Hepatocyte (in vitro differentiated cells): Measurements from ENCODE around the gene COMT. TPM values are rescaled to one million over a fixed set of nuclear protein-coding genes. Genes with fewer than 3 reads are reported as not detected.

Experiments used
- DNase-seq: peaks from one replicate; pipeline ENCODE4 v3.0.0-alpha.2; 2016; ENCODE audit warnings: low spot score
- H2AFZ ChIP-seq: fragments of 200-600 bp; sonication (generic); 2 replicates; pipeline ENCODE4 v1.6.0; 2016; ENCODE audit warnings: antibody characterized with exemption, mild to moderate bottlenecking
- H3K27ac ChIP-seq: fragments of 200-600 bp; sonication (generic); 2 replicates; pipeline ENCODE4 v1.5.1; 2016; ENCODE audit warnings: mild to moderate bottlenecking
- H3K27me3 ChIP-seq: fragments of 200-600 bp; sonication (generic); 2 replicates; pipeline ENCODE4 v1.6.1; 2016
- H3K36me3 ChIP-seq: fragments of 200-600 bp; sonication (generic); replicated peaks from 2 replicates; pipeline ENCODE4 v1.5.1; 2016; ENCODE audit warnings: low read depth; ENCODE audit not compliant: insufficient read depth
- H3K4me1 ChIP-seq: fragments of 200-600 bp; sonication (generic); 2 replicates; pipeline ENCODE4 v1.5.1; 2016; ENCODE audit warnings: mild to moderate bottlenecking, moderate library complexity; ENCODE audit not compliant: insufficient read depth
- H3K4me2 ChIP-seq: fragments of 200-600 bp; sonication (generic); 2 replicates; pipeline ENCODE4 v1.6.0; 2016
- H3K4me3 ChIP-seq: fragments of 200-600 bp; sonication (generic); 2 replicates; pipeline ENCODE4 v1.5.1; 2016; ENCODE audit warnings: mild to moderate bottlenecking
- H3K79me2 ChIP-seq: fragments of 200-600 bp; sonication (generic); 2 replicates; pipeline ENCODE4 v1.6.0; 2017; ENCODE audit warnings: mild to moderate bottlenecking
- H3K9me2 ChIP-seq: fragments of 200-600 bp; sonication (generic); replicated peaks from 2 replicates; pipeline ENCODE4 v1.6.0; 2017; ENCODE audit warnings: mild to moderate bottlenecking; ENCODE audit not compliant: insufficient read depth
- H3K9me3 ChIP-seq: fragments of 200-600 bp; sonication (generic); 2 replicates; pipeline ENCODE4 v1.5.1; 2016; ENCODE audit warnings: low read depth, mild to moderate bottlenecking
- H4K20me1 ChIP-seq: fragments of 200-600 bp; sonication (generic); 2 replicates; pipeline ENCODE4 v1.6.0; 2016; ENCODE audit warnings: mild to moderate bottlenecking; ENCODE audit not compliant: insufficient read depth, poor library complexity, severe bottlenecking
- CTCF ChIP-seq: fragments of 200-600 bp; sonication (generic); IDR thresholded peaks from 2 replicates; pipeline ENCODE4 v1.5.1; 2016; ENCODE audit warnings: antibody characterized with exemption, mild to moderate bottlenecking; ENCODE audit not compliant: poor library complexity
- EZH2 ChIP-seq: fragments of 200-600 bp; sonication (generic); IDR thresholded peaks from 2 replicates; pipeline ENCODE4 v1.6.1; 2016; ENCODE audit warnings: antibody characterized with exemption, mild to moderate bottlenecking, borderline replicate concordance
- EZH2phosphoT487 ChIP-seq: fragments of 200-600 bp; sonication (generic); IDR thresholded peaks from one replicate; pipeline ENCODE4 v1.6.1; 2018; ENCODE audit warnings: antibody characterized with exemption, mild to moderate bottlenecking, low read depth, moderate library complexity; ENCODE audit not compliant: unreplicated experiment, severe bottlenecking
- WGBS: methylation state at CpG from one replicate; pipeline ENCODE4 v1.1.6; 2016; ENCODE audit warnings: low lambda C conversion rate; ENCODE audit errors: missing lambda C conversion rate; 5-methylcytosine and 5-hydroxymethylcytosine counted together
- polyA plus RNA-seq: library from polyadenylated mRNA; unstranded; fragments of >200 nt; fragmentation: Nextera tagmentation; extraction: Ambion mirVana; gene quantifications from 2 replicates; pipeline ENCODE4 v1.2.1, GENCODE V29; 2016
- total RNA-seq: library from RNA; depleted of rRNA; stranded (reverse); fragments of >200 nt; gene quantifications from 2 replicates; pipeline ENCODE4 v1.2.3, GENCODE V29; 2014

The COMT gene
- total and polyA plus RNA-seq, 2 experiments from 2014 or later = 74.5 to 153 TPM

- no peaks in the 10 kb centered on the region for H3K9me2 ChIP-seq
- H2AFZ ChIP-seq = no peak overlapping the region
- no peaks in the 10 kb centered on the region for H3K79me2 ChIP-seq
- no peaks in the 10 kb centered on the region for H3K27me3 ChIP-seq
- no peaks in the 10 kb centered on the region for H4K20me1 ChIP-seq
- H3K36me3 ChIP-seq = no peaks in the 10 kb centered on the region
- H3K4me2 ChIP-seq = no peak overlapping the region
- DNase-seq = no peak
- H3K9me3 ChIP-seq = no peaks in the 10 kb centered on the region
- TF ChIP-seq EZH2phosphoT487 (no peak), CTCF (no peak), EZH2 (no peak)
- no peaks in the 10 kb centered on the region for H3K4me1 ChIP-seq
- 95% methylated on average over 31 of the region's 32 CpGs for WGBS
- H3K27ac ChIP-seq = no peak overlapping the region
- H3K4me3 ChIP-seq = no peak overlapping the region
Measured at GRCh38 chr22:19977296-19978243, 36.0 kb downstream of the COMT start.

- Histone ChIP-seq H4K20me1 (no peaks in the 10 kb centered on the region), H3K27me3 (no peaks in the 10 kb centered on the region), H3K36me3 (no peaks in the 10 kb centered on the region), H3K9me3 (no peaks in the 10 kb centered on the region), H3K27ac (no peak overlapping the region), H3K9me2 (no peaks in the 10 kb centered on the region), H3K4me2 (no peak overlapping the region), H3K79me2 (no peaks in the 10 kb centered on the region), H3K4me1 (peaks cover 1% of the 10 kb centered on the region), H2AFZ (no peak overlapping the region), H3K4me3 (no peak overlapping the region)
- DNase-seq = no peak
- WGBS = 97% methylated on average over 17 of the region's 17 CpGs
- TF ChIP-seq CTCF (no peak), EZH2phosphoT487 (no peak), EZH2 (no peak)
Measured at GRCh38 chr22:19978748-19979147, 37.2 kb downstream of the COMT start.

DNA sequence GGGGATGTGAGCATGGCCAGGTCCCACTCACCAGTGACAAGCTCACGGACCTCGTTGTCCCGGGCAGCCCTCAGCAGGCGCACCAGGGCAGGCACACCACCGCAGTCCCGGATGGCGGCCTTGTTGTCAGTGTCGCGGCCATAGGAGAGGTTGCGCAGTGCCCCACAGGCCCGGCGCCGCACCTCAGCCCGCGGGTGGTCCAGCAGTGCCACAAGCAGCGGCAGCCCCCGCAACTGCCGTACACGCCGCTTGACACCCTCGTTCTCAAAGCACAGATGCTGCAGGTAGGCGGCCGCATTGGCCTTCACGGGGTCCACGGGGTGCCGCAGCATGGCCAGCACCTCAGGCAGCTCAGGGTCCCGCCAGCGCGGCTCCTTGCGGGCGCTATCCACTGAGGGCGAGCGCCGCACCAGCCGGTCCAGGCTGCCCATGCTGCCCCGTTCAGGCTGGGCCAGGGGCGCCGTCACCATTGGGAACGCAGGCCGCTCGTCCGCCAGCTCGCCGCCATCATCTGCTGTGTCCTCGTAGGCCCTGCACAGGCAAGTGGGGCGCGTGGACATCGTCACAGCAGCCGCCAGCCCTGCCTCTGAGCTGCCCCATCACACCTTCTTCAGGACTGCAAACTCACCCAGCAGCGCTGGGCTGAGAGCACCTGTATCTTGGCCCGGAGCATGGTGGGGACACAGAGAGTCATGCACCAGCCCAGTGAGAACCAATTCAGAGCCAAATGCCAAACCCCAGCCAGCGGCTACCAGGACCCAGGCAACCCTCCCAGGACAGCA is 38.3 kb downstream of the COMT start:
- no peak for DNase-seq
- Histone ChIP-seq H4K20me1 (no peaks in the 10 kb centered on the region), H3K4me1 (peaks cover 12% of the 10 kb centered on the region), H3K27ac (no peak overlapping the region), H3K9me2 (no peaks in the 10 kb centered on the region), H2AFZ (no peak overlapping the region), H3K4me2 (no peak overlapping the region), H3K27me3 (no peaks in the 10 kb centered on the region), H3K4me3 (no peak overlapping the region), H3K36me3 (no peaks in the 10 kb centered on the region), H3K79me2 (peaks cover 4% of the 10 kb centered on the region), H3K9me3 (no peaks in the 10 kb centered on the region)
- 96% methylated on average over 50 of the region's 52 CpGs for WGBS
- TF ChIP-seq CTCF (no peak), EZH2 (no peak), EZH2phosphoT487 (no peak)
